GM18870 (cell line): ENCODE results near the gene DNAJA1.

ENCODE experiments used
- ATAC-seq: cut with Tn5 transposase; IDR thresholded peaks from one replicate; pipeline ENCODE4 v1.9.1; 2021; ENCODE audit warnings: moderate library complexity; ENCODE audit not compliant: unreplicated experiment

The DNAJA1 gene

GRCh38 chr9:33025572-33026342, 684 bp downstream of the DNAJA1 start:
- ATAC-seq: peak; percentile 21

GRCh38 chr9:33029231-33029786, 4.2 kb downstream of the DNAJA1 start:
- ATAC-seq: no peak

- no peak for ATAC-seq
Measured at GRCh38 chr9:33030285-33030684, 5.2 kb downstream of the DNAJA1 start.

- ATAC-seq: no peak
Measured at GRCh38 chr9:33032292-33032691, 7.2 kb downstream of the DNAJA1 start.

- no peak for ATAC-seq
Measured at GRCh38 chr9:33032865-33033264, 7.8 kb downstream of the DNAJA1 start.

- ATAC-seq: no peak
Measured at GRCh38 chr9:33040792-33041431, 15.8 kb downstream of the DNAJA1 start.

GRCh38 chr9:33041432-33042188, 16.5 kb downstream of the DNAJA1 start:
- ATAC-seq: no peak

GRCh38 chr9:33042473-33042872, 17.4 kb downstream of the DNAJA1 start:
- no peak for ATAC-seq

GRCh38 chr9:33043671-33044070, 18.6 kb downstream of the DNAJA1 start:
- no peak for ATAC-seq

- ATAC-seq: peak; percentile 66
Measured at GRCh38 chr9:33044162-33044673, 19.1 kb downstream of the DNAJA1 start.

- no peak for ATAC-seq
Measured at GRCh38 chr9:33044677-33045282, 19.7 kb downstream of the DNAJA1 start.

GRCh38 chr9:33046061-33046460, 21.0 kb downstream of the DNAJA1 start:
- no peak for ATAC-seq

GRCh38 chr9:33048054-33048465, 23.0 kb downstream of the DNAJA1 start:
- no peak for ATAC-seq

- ATAC-seq: peak; percentile 86
Measured at GRCh38 chr9:33049680-33050361, 24.7 kb downstream of the DNAJA1 start.

- ATAC-seq: no peak
Measured at GRCh38 chr9:33051144-33051543, 26.1 kb downstream of the DNAJA1 start.

- peak; percentile 66 for ATAC-seq
Measured at GRCh38 chr9:33065157-33066076, 40.3 kb downstream of the DNAJA1 start.

- ATAC-seq: no peak
Measured at GRCh38 chr9:33068991-33069390, 43.9 kb downstream of the DNAJA1 start.

- peak; percentile 91 for ATAC-seq
Measured at GRCh38 chr9:33076046-33077004, 51.3 kb downstream of the DNAJA1 start, which contains the start of gene SMU1. TSS of gene SMU1 (minus strand) at chr9:33076674. CDS start at chr9:33076608, 66 bp downstream.
